Stimulated activated CD8-positive, alpha-beta memory T cell treated with anti-CD3 and anti-CD28 coated beads, Interleukin-4, amount 100 ng/mL, for 24 hours (primary cell): ENCODE data around the gene PRKG1.
A peak's percentile ranks its signal among the peaks of the same experiment; 100 is the strongest.

Source experiments
- DNase-seq: peaks from one replicate; pipeline ENCODE4 v3.0.0-alpha.2; 2020; ENCODE audit warnings: low read depth

PRKG1 gene

DNA sequence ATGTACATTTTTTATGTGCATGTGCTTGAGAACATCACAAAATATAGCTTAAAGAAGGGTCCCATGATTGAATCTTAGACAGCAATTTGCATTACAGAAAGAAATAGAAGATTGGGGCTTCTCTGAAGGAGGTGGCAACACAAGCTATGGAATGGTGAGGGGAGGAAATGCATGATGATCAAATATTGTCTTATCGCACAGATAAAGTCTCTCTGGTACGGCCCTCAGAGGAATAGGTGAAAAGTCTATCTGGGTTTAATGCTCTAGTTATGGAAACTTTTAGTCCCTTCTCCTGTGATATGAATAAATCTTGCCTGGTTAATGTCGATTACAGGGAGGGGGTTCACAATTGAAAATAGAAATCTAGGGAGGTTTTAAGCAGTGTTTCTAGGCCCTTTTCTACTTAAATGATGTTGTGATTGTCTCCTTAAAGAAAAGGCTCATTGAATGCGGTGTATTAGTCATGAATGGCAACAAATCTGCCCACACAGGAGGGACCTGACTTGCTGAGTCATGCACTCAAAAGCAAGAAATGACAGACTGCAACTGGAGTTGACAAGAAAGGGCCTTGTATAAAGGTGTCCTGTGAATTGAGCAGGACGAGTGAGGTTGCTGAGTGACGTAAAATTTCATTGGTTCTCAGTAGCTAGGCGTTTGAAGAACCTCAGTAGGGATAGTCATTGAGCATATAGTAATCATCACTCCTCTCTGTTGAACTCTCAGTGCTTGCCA is 758.5 kb downstream of the PRKG1 start:
- peak; percentile 0 for DNase-seq

DNA sequence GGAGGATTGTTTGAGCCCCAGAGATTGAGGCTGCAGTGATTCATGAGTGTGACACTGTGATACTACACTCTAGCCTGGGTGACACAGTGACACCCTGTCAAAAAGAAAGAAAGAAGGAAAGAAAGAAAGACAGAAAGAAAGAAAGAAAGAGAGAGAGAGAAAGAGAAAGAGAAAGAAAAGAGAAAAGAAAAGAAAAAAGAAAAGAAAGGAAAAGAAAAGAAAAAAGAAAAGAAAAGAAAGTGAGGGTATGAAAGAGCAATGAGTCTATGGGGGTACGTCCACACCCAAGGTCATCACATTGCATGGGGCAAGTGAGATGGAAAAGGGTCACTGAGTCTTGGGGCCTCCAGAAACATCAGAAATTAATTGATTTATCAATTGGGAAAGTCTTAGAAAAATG is 760.3 kb downstream of the PRKG1 start:
- no peak for DNase-seq

DNA sequence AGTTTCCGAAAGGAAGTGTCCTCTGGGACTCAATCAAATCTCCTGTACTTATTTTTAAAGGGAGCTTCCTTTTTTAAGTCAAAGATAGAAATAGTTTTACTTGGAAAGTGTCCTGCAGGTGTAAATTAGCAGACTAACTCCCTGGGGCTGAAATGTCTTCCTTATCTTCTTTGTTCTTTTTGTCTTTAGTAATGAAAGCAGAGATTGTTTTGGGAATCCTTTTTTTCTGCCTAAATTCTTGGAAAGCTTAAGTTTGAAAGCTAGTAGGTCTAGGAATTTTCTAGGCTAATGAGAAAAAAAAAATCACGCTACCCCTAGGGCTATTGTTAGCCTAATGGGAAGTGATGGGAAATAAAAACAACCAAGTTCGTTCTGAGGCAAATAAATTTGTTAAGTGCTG is 764.2 kb downstream of the PRKG1 start:
- DNase-seq: no peak

DNA sequence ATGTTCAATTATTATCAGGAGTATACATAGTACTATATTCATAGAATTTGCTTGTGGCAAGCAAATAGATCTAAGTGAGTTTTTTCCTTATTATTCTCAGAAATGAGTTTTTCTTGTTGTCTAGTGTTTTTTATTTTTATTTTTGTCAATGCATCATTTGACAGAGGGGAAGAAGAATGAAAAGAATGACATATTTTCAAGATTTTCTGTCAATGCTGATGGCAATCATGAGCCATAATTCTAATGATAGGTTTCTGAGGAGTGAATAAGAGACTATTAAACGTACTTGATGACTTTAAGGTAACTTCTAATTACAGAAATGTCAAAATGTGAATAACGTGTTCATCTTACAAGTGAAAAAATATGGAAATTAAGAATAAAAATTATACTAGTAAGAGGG is 769.7 kb downstream of the PRKG1 start:
- no peak for DNase-seq

DNA sequence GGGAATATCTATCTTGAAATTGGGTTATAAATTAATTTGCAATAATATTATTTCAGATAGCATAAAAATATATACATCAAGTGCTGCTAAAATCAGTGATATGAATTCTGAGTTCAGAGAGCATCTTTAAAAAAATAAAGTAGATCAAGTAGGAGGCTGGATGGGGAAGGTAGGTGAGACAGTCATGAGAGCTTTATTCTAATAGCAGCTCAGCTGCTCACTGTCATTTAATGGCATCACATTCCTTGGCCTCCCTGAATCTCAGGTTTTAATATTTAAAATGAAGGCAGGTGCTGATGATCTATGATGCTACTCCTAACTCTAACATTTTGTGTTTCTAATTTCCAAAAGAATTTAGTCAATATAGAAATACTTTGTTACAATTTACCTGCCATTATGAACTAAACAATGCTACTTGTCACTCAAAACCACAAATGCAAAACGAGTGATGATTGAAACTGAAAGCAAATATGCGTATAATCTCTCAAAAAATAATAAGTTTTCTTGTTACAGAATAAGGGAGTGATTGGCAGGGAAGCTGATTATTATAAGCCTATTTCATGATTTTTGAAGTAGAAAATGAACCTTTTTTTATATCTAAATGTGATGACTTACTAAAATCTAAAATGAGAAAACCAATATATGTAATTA is 772.7 kb downstream of the PRKG1 start:
- DNase-seq: no peak

DNA sequence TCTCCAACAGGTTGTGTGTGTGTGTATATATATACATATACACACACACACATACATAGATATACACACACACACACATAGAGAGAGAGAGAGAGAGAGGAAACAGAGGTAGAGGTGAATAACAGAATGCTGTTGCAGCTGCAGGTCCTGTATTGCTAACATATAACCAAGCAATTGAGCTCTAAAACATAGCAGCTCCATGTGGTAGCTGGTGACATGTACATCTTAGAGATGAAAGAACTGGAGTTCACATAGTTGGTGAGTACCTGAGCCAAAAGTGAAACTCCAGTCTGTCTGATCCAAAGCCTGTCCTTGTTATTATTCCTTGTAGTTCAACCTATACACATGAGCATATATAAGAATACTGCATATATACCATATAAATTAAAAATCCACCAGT is 778.0 kb downstream of the PRKG1 start:
- DNase-seq: no peak

DNA sequence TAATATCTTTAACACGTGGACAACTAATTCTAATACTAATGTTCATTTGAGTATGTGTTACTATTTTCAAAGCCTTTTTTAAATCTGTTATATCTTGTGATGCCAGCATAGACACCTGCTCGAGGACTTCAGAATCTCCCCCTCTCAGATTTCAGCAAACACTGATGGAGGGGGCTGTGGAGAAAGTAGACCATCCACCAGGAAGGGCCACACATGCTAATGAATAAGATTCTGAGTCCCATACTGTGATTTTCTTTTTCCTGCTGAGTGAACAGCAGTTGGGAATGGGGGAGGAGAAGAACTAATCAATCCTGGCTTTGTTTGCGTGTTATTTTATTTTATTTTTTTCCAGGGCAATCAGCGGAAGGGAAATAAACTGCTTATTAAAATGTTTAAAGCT is 783.0 kb downstream of the PRKG1 start:
- DNase-seq: no peak

DNA sequence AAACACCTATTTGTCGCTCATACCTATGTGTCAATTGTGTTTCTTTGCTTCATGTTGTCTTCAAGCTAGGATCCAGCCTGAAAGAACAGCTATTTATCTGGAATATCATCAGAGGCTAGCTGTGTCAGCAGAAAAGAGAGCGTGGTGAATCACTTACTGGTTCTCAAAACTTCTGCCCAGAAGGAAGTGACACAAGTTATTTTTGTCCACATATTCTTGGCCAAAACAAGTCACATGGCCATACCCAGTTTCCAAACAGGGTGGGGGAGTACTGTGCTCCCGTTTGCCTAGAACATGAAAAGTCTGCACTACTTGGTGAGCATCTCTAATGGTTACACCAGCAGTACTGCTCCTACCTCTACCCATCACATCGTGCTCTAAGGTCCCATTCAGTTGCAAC is 786.0 kb downstream of the PRKG1 start:
- DNase-seq: no peak

DNA sequence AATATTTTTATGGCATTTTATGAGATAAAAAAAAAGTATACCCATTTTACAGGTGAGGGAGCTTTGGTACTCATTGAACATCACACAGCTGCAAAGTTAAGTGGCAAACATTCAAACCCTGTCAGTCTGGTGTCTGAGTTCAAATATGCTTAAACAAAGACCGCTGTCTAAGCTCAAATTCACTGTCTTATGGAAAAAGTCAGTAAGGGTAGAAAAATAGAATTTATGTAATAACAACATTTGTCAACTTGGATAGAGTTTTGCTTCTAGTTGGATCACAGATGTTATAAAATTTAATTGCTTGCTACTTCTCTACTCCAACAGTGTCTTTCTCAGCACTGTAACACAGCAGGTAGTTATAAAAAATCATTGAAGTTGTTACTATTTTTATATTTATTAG is 786.8 kb downstream of the PRKG1 start:
- no peak for DNase-seq

DNA sequence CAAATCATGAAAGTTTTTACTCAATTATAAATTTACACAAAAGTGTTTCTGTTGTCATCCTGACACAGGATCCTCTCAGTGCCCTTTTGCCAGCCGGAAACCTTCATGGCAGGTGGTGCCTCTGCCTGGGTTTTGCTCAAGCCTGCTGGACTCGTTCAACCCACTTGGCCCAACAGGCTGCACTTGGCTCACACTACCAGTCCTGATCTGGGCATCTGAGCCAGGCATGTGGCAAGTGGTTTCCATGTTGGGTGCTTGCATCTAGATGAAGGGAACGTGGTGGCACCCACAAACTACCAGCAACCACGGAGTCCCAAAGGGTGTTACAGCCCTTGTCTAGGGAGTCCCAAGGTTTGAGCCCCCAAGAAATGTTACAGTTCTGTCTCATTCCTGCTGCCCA is 787.4 kb downstream of the PRKG1 start:
- no peak for DNase-seq

DNA sequence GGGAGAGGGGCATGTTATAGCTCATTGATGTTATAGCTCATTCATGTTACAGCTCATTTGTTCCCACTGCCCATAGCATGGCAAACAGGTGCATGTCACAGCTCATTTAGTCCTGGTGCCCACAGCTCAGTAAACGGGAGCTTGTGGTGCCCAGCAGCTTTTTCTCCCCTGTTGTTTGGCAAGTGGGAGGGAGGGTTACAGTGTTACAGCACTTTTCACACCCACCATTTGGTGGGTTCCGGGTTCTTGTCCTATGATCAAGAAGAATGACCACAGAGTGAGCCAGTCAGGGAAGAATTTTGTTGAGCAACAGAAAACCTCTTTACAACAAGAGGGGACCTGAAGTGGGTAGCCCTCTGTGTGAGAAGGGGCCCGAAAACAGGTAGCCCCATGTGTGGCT is 787.9 kb downstream of the PRKG1 start:
- DNase-seq: no peak

DNA sequence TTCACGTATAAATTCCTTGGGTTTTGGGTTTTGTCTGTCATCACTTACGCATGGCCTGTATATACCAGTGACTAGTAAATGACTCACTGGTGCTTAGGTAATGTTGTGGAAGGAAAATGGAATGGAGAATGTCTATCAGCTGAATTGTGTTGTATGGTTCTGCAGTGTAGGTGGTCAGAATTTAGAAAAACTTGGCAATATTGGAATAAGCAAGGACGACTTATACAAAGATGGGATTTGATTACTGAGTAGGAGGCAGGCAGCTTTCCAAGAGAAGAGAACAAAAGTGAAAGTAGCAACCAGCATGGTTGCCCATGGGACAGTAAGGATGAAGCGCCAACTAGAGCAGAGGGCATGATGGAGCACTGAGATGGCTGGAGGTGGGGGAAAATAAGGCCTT is 793.7 kb downstream of the PRKG1 start:
- no peak for DNase-seq

DNA sequence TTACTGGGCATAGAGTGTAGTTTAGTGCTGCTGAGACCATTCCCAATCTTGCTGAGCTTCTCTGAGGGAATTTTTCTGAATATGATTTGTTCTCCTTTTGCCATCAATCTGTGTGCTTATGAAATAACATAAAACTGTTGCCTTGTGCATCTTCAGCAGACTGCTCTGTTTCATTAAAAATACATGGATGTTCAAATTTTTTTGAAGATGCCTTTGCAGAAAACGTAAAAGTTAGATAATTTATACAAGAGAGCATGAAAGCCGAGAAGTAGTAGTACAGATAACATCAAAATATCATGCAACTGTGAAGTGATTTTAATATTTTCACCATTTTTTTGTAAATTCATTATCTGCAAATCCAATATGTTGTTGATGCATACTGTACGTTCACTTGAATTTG is 799.8 kb downstream of the PRKG1 start:
- no peak for DNase-seq

DNA sequence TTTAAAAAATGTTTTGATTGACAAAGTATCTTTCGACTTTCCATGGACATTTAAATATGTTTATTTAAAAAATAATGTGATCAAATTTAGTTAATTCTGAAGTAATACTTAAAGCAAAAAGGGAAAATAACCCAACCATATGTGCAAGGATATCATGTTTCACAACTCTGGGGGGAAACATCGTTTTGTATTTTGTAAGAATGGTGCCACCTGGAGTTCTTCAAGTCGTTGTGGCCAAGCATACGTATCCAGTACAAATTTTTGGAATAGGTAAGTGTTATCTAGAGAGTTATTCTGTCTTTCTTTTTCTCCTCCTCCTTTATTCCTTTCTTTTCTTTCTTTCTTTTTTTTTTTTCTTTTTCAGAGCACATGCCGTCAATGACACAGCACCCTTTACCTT is 801.3 kb downstream of the PRKG1 start:
- DNase-seq: no peak

DNA sequence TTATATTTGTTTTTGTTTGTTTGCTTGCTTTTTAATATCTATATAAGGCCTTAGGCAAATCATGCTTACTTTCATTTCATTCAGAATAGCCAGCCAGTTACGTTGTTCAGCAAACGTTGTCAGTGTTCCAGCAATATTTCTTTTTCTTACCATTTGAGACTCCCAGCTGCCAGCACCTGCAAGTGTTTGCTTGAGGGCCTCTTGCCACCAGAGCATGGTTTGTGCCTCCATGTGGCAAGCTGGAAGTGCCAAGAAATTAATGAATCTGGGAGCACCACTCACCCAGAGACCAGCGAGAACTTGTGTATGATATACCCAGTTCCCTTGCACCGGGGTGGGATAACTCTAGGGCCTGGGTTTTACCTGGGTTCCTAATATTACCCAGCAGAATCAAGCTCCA is 802.2 kb downstream of the PRKG1 start:
- no peak for DNase-seq

DNA sequence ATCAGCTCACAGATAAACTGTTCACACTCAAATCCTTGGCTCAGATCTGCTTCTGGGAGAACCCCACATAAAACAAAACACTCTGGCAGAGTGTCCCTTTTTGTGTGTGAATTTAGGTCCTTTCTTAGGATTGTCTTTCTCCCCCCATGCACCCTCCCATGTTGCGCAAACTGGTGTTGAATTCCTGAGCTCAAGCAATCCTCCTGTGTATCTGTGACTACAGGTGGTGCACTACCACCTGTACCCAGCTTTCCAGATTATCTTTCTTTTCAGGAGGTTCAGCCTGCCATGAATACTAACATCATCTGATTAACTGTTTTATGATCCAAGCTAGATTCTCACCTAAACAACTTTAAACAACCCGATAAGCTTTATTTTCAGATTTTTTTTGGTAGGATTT is 802.7 kb downstream of the PRKG1 start:
- DNase-seq: no peak

DNA sequence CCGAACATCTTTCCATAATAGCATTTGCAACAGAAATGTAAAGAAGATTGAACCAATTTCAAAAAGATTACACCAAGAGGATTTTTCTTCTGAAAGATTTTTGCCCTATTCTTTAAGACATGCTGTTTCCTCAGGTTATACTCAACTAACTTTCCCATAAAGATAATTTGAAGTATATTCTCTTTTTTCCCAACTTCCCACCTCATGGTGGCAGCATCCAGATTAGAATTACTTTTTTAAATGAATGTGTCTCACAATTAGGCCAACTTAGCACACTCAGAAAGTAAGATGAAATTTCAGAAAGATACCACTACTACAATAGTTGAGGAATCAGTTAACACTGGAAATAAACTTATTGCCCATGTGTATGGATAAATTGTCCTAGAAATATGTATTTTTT is 803.3 kb downstream of the PRKG1 start:
- DNase-seq: no peak

DNA sequence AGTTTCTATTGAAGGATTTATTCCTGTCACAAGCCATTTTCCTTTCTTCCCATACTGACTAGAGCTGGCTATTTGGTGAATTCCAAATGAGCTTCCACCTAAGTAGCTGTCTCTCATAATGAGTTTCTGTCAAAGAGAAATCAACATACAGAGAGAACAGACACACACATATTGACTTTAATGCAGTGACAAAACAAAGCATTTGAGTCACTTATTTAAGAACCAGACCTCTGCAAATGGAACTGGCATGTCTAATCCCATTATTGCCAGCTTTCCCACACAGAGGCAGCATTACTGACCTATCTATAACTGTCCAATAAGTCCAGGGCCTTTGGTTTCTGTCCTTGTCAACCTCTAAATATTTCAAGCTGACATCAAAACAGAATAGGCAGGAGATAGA is 804.4 kb downstream of the PRKG1 start:
- no peak for DNase-seq

DNA sequence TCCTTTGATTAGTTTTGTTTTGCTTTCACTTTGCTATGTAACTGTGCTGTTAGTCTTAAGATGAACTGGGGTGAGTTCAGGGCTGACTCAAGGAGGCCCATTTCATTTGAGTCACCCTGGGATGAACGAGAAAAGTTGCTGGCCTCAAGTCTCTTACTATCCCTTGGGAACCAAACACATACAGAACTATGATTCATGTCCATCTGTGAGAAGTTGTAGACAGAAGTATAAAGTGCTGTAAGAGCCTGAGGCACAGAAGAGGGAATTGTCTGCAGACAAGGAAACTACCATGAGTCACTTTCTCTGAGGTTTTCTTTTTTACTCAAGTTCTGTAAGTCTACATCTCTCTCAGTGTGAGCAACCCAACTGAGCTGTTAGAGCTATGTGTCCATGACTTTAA is 805.0 kb downstream of the PRKG1 start:
- no peak for DNase-seq

DNA sequence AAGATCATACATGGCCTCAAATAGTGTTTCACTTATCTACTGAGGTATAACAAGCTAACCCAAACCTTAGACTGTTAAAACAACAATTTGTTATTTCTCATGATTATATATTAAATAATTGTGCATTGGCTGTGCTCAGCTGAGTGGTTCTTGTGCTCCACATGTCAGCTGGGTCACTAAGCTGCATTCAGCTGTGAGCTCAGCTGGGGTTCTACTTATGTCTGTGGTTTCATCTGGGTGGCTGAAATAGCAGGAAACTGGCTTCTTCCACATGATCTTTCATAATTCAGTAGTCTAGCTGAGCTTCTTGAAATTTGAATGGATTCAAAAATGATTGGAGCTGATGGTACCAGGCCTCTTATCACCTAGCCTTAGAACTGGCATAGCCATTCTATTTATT is 806.9 kb downstream of the PRKG1 start:
- no peak for DNase-seq

DNA sequence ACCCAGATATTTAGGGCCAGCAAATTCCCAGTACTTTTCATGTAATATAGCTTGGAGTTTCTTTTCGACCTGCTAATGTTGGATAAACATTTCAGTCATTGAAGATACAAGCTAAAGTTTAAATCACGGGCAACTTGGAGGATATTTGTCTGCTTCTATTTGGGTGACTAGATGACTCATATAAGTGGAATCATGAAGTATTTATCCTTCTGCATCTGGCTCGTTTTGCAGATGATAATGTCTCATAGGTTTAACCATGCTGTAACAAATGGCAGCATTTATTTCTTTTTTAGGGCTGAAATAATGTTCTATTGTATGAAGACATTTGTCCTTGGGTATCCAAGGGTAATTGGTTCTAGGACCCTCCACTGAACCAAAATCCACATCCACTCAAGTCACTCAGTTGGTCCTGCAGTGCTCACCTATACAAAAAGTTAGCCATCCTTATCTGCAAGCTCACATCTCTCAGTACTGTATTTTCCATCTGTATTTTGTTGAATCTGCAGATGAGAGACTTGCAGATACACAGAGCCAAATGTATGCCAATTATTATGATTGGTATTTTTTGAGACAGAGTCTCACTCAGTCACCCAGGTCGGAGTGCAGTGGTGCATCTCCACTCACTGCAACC is 812.3 kb downstream of the PRKG1 start:
- DNase-seq: no peak

DNA sequence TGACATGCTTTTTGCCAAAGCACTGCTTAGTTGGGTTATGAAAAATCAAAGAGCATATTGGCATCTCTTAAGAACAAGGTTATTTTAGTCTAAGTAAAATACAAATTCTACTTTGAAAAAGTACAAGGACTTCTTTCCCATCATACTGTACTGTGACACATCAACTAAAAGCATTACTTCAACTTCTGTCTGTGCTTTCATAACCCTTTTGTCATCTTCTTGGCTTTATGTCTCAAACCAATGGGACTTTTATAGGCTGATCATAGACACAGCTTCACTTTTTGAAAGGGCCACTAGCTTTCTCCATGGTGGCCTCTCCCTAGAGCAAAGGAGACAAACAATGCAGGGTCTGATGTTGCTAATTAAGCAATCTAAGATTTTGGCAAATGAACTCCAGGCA is 814.0 kb downstream of the PRKG1 start:
- no peak for DNase-seq

DNA sequence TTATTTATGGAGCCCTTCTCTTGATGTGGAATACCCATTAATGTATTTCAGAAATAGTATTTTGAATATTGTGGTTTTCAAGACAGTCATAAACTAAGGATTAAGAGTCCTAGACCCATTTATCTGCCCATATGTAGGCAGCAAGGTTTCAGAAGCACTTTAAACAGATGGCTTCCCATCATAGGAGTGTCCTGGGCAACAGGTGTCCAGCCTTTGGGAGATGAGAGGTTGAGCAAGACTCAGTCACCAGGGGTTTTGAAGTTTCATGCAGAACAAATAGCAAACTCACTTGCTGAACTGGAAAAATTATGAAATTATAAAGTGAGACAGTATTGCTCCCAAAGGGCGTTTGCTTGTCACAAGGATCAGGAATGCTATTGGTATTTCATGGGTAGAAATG is 818.0 kb downstream of the PRKG1 start:
- no peak for DNase-seq
